ENCODE results near the gene CRISPLD2.

CRISPLD2 gene

GRCh38 chr16:84780063-84780462 lies 39.7 kb upstream of the CRISPLD2 start:
- no peak for TF ChIP-seq CTCF (IDR thresholded peaks at IDR 0.05; ENCODE audit: insufficient read depth, low read depth, low read length, missing control alignments)
- no peak for DNase-seq (ENCODE audit: low read depth)
- H3K4me3 ChIP-seq (ENCODE audit: low read length): no peak overlapping the region

GRCh38 chr16:84780544-84781376 lies 39.0 kb upstream of the CRISPLD2 start:
- TF ChIP-seq CTCF (IDR thresholded peaks at IDR 0.05; ENCODE audit: insufficient read depth, low read depth, low read length, missing control alignments): no peak
- H3K4me3 ChIP-seq (ENCODE audit: low read length): no peak overlapping the region
- DNase-seq (ENCODE audit: low read depth): no peak

GRCh38 chr16:84782846-84783245 lies 36.9 kb upstream of the CRISPLD2 start:
- no peak overlapping the region for H3K4me3 ChIP-seq (ENCODE audit: low read length)
- no peak for TF ChIP-seq CTCF (IDR thresholded peaks at IDR 0.05; ENCODE audit: insufficient read depth, low read depth, low read length, missing control alignments)
- DNase-seq (ENCODE audit: low read depth): peak; percentile 24

GRCh38 chr16:84785843-84786581 lies 33.8 kb upstream of the CRISPLD2 start:
- no peak for TF ChIP-seq CTCF (IDR thresholded peaks at IDR 0.05; ENCODE audit: insufficient read depth, low read depth, low read length, missing control alignments)
- DNase-seq (ENCODE audit: low read depth): peak; percentile 58
- H3K4me3 ChIP-seq (ENCODE audit: low read length): no peak overlapping the region

- H3K4me3 ChIP-seq (ENCODE audit: low read length): no peak overlapping the region
- no peak for DNase-seq (ENCODE audit: low read depth)
- TF ChIP-seq CTCF (IDR thresholded peaks at IDR 0.05; ENCODE audit: insufficient read depth, low read depth, low read length, missing control alignments): no peak
Measured at GRCh38 chr16:84786605-84787262, 33.1 kb upstream of the CRISPLD2 start.

GRCh38 chr16:84787263-84787622 lies 32.5 kb upstream of the CRISPLD2 start:
- TF ChIP-seq CTCF (IDR thresholded peaks at IDR 0.05; ENCODE audit: insufficient read depth, low read depth, low read length, missing control alignments): no peak
- H3K4me3 ChIP-seq (ENCODE audit: low read length): no peak overlapping the region
- DNase-seq (ENCODE audit: low read depth): no peak

Data from epithelial cell of esophagus (primary cell).